ENCODE data around the gene SLC37A2. TPM values are rescaled to one million over a fixed set of nuclear protein-coding genes. Genes with fewer than 3 reads are reported as not detected.

Gene SLC37A2
- polyA plus RNA-seq, 1 of the 3 experiments (the other 2 are of a cell fraction): 0.44 TPM

DNA sequence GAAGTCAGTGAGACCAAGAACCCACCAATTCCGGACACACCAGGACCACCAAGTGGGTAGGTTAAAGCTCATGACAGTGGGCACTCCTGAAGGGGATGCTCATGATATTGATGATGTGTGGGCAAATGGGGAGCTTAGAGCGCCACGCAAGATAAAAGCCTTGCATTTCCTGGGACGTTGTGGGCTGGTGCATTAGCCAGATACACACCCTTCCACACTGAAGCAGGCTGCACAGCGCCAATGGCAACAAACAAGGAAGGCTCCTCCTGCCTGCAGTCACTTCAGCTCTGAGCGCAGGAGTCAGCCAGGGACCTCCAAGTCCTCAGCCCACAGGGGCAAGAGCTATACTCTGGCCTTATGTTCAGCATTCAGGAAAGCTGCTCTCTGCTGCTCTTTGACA lies 27.7 kb downstream of the SLC37A2 start:
- H3F3A ChIP-seq (replicated peaks; ENCODE audit: insufficient read depth): peaks cover 2% of the 10 kb centered on the region
- no peaks in the 10 kb centered on the region for H3K9me2 ChIP-seq
- no peaks in the 10 kb centered on the region for H4K20me1 ChIP-seq (ENCODE audit: insufficient read depth)
- H3K9ac ChIP-seq: no peak overlapping the region
- TF ChIP-seq, protein P1, sequence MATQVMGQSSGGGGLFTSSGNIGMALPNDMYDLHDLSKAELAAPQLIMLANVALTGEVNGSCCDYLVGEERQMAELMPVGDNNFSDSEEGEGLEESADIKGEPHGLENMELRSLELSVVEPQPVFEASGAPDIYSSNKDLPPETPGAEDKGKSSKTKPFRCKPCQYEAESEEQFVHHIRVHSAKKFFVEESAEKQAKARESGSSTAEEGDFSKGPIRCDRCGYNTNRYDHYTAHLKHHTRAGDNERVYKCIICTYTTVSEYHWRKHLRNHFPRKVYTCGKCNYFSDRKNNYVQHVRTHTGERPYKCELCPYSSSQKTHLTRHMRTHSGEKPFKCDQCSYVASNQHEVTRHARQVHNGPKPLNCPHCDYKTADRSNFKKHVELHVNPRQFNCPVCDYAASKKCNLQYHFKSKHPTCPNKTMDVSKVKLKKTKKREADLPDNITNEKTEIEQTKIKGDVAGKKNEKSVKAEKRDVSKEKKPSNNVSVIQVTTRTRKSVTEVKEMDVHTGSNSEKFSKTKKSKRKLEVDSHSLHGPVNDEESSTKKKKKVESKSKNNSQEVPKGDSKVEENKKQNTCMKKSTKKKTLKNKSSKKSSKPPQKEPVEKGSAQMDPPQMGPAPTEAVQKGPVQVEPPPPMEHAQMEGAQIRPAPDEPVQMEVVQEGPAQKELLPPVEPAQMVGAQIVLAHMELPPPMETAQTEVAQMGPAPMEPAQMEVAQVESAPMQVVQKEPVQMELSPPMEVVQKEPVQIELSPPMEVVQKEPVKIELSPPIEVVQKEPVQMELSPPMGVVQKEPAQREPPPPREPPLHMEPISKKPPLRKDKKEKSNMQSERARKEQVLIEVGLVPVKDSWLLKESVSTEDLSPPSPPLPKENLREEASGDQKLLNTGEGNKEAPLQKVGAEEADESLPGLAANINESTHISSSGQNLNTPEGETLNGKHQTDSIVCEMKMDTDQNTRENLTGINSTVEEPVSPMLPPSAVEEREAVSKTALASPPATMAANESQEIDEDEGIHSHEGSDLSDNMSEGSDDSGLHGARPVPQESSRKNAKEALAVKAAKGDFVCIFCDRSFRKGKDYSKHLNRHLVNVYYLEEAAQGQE (IDR thresholded peaks at IDR 0.05; ENCODE audit: low read depth, low read length): no peak
- TF ChIP-seq YY1 (IDR thresholded peaks at IDR 0.05; ENCODE audit: low read depth) (no peak), FOSL2 (IDR thresholded peaks at IDR 0.05; ENCODE audit: borderline replicate concordance, low read depth) (no peak), NFIC (IDR thresholded peaks at IDR 0.05; ENCODE audit: borderline replicate concordance) (no peak), TCF12 (IDR thresholded peaks at IDR 0.05) (no peak), SMC3 (IDR thresholded peaks at IDR 0.05; ENCODE audit: low read depth, low read length) (no peak), EP300 (IDR thresholded peaks at IDR 0.05; ENCODE audit: borderline replicate concordance in 1 of 2, low read depth in 1 of 2, low read length in 1 of 2) (no peak), SIN3A (IDR thresholded peaks at IDR 0.05; ENCODE audit: borderline replicate concordance, low read depth, low read length) (no peak), RCOR1 (IDR thresholded peaks at IDR 0.05; ENCODE audit: low read length) (no peak), FOXM1 (IDR thresholded peaks at IDR 0.05; ENCODE audit: low read depth) (no peak), RFX5 (IDR thresholded peaks at IDR 0.05; ENCODE audit: low read length) (no peak), GATA2 (CRISPR knock-in tag; IDR thresholded peaks at IDR 0.05) (no peak), EZH2phosphoT487 (IDR thresholded peaks at IDR 0.05; ENCODE audit: borderline replicate concordance, low read depth) (no peak)
- TF ChIP-seq, protein P2, sequence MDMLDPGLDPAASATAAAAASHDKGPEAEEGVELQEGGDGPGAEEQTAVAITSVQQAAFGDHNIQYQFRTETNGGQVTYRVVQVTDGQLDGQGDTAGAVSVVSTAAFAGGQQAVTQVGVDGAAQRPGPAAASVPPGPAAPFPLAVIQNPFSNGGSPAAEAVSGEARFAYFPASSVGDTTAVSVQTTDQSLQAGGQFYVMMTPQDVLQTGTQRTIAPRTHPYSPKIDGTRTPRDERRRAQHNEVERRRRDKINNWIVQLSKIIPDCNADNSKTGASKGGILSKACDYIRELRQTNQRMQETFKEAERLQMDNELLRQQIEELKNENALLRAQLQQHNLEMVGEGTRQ (IDR thresholded peaks at IDR 0.05; ENCODE audit: borderline replicate concordance, low read depth, low read length): no peak
- TF ChIP-seq, protein P3, sequence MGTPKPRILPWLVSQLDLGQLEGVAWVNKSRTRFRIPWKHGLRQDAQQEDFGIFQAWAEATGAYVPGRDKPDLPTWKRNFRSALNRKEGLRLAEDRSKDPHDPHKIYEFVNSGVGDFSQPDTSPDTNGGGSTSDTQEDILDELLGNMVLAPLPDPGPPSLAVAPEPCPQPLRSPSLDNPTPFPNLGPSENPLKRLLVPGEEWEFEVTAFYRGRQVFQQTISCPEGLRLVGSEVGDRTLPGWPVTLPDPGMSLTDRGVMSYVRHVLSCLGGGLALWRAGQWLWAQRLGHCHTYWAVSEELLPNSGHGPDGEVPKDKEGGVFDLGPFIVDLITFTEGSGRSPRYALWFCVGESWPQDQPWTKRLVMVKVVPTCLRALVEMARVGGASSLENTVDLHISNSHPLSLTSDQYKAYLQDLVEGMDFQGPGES (IDR thresholded peaks at IDR 0.05; ENCODE audit: low read depth, low read length): no peak
- TF ChIP-seq, protein P4, sequence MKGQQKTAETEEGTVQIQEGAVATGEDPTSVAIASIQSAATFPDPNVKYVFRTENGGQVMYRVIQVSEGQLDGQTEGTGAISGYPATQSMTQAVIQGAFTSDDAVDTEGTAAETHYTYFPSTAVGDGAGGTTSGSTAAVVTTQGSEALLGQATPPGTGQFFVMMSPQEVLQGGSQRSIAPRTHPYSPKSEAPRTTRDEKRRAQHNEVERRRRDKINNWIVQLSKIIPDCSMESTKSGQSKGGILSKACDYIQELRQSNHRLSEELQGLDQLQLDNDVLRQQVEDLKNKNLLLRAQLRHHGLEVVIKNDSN (IDR thresholded peaks at IDR 0.05; ENCODE audit: borderline replicate concordance, low read depth): no peak
- TF ChIP-seq, protein P5, sequence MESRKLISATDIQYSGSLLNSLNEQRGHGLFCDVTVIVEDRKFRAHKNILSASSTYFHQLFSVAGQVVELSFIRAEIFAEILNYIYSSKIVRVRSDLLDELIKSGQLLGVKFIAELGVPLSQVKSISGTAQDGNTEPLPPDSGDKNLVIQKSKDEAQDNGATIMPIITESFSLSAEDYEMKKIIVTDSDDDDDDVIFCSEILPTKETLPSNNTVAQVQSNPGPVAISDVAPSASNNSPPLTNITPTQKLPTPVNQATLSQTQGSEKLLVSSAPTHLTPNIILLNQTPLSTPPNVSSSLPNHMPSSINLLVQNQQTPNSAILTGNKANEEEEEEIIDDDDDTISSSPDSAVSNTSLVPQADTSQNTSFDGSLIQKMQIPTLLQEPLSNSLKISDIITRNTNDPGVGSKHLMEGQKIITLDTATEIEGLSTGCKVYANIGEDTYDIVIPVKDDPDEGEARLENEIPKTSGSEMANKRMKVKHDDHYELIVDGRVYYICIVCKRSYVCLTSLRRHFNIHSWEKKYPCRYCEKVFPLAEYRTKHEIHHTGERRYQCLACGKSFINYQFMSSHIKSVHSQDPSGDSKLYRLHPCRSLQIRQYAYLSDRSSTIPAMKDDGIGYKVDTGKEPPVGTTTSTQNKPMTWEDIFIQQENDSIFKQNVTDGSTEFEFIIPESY (IDR thresholded peaks at IDR 0.05; ENCODE audit: borderline replicate concordance, low read depth): no peak
- peaks cover 4% of the 10 kb centered on the region in 2 experiments; a peak in 2 of 4 replicates for H3K4me1 ChIP-seq (ENCODE audit: control insufficient read depth in 1 of 2, insufficient read depth in 2 of 2, low read depth in 1 of 2, low read length in 1 of 2)
- no peak overlapping the region; a peak in 1 of 4 replicates for H3K4me3 ChIP-seq (ENCODE audit: low read depth in 2 of 2, low read length in 1 of 2)
- no peak overlapping the region for H2AFZ ChIP-seq (ENCODE audit: low read depth)
- no peak overlapping the region for H3K4me2 ChIP-seq
- ChIA-PET CTCF (interaction anchor here (0.6 to 13.2 kb wide), 60 partner anchors 8 to 783 kb away, joined by 3 to 147 read pairs (median 5); partner anchors contain the start of genes PKNOX2 and TMEM218), POLR2A (interaction anchor here (1.3 to 2.4 kb wide), 2 partner anchors 50 to 51 kb away, joined by 4 to 6 read pairs; no protein-coding TSS in a partner anchor)
- H3K79me2 ChIP-seq (ENCODE audit: insufficient read depth): no peaks in the 10 kb centered on the region
- H3K27ac ChIP-seq (ENCODE audit: low read depth in 2 of 2, low read length in 1 of 2): no peak overlapping the region
- no peaks in the 10 kb centered on the region for H3K27me3 ChIP-seq (ENCODE audit: insufficient read depth)
- peaks cover under 1 to 14% of the 10 kb centered on the region in 2 experiments for H3K36me3 ChIP-seq (replicated peaks in 1 of 2; ENCODE audit: control insufficient read depth in 1 of 2, insufficient read depth in 2 of 2, low read length in 1 of 2)
- WGBS (ENCODE audit: low lambda C conversion rate): 84% methylated on average over 6 of the region's 6 CpGs
- H3K9me3 ChIP-seq: no peaks in the 10 kb centered on the region
- DNase-seq: no peak

Data from SK-N-SH (cell line).